Hippocampal formation (tissue), 2 donors: Measurements from ENCODE around the gene BNIPL.

Source experiments
- DNase-seq, 2 donors: peaks; one replicate each; lab custom pipeline; 2025; lab: John Stamatoyannopoulos, UW

Gene BNIPL

GRCh38 chr1:151056149-151056548 lies 19.8 kb downstream of the BNIPL start:
- no peak for DNase-seq

GRCh38 chr1:151058692-151059091 lies 22.3 kb downstream of the BNIPL start:
- DNase-seq = peak in 1 of 2 donors; percentile 17

- peak; percentile 71 to 79 for DNase-seq
These were observed 23.0 kb downstream of the BNIPL start, which contains the start of gene CDC42SE1 for GRCh38 chr1:151059109-151060006. Gene CDC42SE1 (minus strand): TSS chr1:151059622. CDS start chr1:151055730, 3,892 bp downstream.

GRCh38 chr1:151060007-151060656 lies 23.7 kb downstream of the BNIPL start, which contains the start of gene MLLT11:
Gene MLLT11 (plus strand): TSS chr1:151060397. CDS start chr1:151067225, 6,828 bp downstream.
- peak; percentile 48 to 79 for DNase-seq

- DNase-seq = no peak
These were observed 24.5 kb downstream of the BNIPL start for GRCh38 chr1:151060657-151061421.

GRCh38 chr1:151061704-151062103 lies 25.3 kb downstream of the BNIPL start:
- no peak for DNase-seq

GRCh38 chr1:151062741-151063371 lies 26.5 kb downstream of the BNIPL start:
- DNase-seq = no peak

GRCh38 chr1:151065089-151065645 lies 28.8 kb downstream of the BNIPL start:
- no peak for DNase-seq

- no peak for DNase-seq
These were observed 30.8 kb downstream of the BNIPL start for GRCh38 chr1:151067185-151067584.

GRCh38 chr1:151069103-151069486 lies 32.7 kb downstream of the BNIPL start:
- no peak for DNase-seq

- peak; percentile 87 to 92 for DNase-seq
These were observed 34.3 kb downstream of the BNIPL start, which contains the start of gene GABPB2 for GRCh38 chr1:151070474-151071276. Gene GABPB2 (plus strand): TSS chr1:151070761. CDS start chr1:151088190, 17,429 bp downstream.

GRCh38 chr1:151072224-151072623 lies 35.8 kb downstream of the BNIPL start:
- DNase-seq = no peak

- DNase-seq = no peak
These were observed 49.7 kb downstream of the BNIPL start for GRCh38 chr1:151085953-151086559.
